Activated CD8-positive, alpha-beta memory T cell treated with anti-CD3 and anti-CD28 coated beads for 24 hours (primary cell): Measurements from ENCODE around the gene LCMT1.
"Not testable (repeated sequence)": the region's sequence is repeated elsewhere in the genome, so short reads cannot be mapped to it uniquely, and the experiment has no call there.

Source experiments
- DNase-seq: peaks from one replicate; pipeline ENCODE4 v3.0.0-alpha.2; 2020

LCMT1 gene

DNA sequence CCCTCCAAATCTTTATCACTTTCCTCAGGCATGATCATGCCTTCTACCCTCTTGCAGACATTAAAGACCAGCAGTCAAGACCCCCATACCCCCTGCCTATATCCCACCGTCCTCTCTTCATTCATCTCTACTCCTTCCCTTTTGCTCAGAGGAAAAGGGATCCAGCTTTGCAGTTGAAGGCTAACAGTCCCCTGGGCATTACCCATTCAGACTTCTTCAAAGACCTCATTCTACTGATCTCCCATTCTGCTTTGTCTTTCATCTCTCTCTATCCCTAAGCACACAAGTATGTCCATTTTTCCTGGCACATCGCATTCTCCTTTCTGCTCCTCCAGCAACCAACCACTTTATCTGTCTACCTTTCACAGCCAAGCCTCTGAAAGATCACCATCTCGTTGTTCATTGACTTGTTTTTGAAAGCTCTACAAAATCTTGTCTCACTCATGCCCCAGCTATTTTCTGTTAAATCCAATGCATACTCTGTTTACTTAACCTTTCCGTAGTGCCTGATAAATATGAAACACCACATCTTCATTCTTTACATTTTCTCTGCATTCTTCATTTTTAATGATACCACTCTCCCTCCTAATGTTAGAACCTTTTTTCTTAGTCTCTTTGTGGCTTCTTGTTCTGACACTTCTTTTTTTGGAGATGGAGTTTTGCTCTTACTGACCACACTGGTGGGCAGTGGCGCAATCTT lies 14.1 kb upstream of the LCMT1 start:
- no peak for DNase-seq

DNA sequence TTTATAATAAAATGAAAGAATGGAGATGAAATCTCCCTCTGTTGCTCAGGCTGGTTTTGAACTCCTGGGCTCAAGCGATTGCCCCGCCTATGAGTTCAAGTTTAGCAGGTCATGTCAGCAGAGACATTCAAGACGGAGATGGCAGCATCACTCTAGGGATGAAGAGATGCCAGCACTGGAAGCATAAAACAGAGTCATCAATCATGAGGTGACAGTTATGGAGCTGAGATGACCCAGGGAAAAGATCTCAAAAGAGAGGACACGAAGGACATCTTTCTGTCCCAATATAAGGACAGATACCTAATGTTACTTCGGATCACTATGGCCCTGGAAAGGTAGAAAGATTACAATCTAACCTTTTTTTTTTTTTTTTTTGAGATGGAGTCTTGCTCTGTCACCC lies 11.0 kb upstream of the LCMT1 start:
- DNase-seq, result no peak

DNA sequence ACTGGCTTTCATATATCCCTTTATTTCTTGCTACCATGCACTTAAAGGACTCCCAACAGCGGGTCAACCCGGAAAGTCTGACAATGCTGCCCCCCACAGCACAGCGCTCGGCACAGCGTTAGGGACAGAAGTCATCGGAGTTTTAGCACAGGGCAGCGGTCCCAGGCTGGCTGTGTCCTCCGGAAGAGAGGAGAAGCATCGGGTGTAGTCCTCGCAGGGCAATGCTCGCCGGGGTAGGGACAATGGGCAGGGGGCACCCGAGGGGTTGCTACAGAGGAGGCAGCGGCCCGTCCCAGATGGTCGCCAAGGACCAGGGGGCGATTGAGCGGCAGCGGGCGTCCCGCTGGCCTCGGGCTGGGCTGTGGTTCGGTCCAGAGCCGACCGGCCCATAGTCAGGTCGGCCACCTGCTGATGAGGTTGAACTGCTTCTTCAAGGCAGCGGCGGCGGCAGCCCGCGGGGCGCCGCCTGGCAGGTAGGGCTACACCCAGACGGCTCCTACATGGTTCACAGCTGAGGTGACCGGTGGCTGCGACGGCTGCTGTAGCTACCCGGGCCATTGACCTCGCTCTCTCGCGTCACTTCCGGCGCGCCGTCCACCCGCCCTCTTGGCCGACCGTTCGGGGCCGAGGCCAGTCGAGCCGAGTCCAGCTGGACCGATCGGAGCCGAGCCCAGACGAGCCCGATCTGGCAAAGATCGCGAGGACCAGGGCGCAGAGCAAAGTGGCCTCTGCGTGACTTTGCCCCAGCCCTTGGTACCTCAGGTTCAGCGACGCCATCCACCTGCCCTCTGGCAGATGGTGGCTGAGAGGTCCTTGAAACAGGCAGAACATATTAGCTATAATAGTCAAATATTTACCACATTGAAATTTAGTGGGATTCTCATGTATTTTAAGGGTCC lies 4.7 kb upstream of the LCMT1 start:
- peak; percentile 91 for DNase-seq

DNA sequence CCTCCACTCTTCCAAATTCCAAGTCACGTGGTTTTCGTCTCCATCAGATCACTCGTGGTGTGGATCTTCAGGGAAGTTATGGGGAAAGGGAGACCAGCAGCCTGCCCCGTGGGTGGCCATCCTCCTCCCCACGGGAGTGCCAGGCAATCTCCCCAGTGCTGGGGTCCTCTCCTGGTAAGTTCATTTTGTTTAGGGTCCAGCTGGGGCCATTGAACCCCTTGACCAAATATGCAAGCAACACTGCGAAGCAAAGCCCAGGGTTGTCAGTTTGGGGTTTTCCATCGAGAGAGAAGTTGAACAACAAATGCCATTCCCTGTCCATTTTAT lies 4.1 kb upstream of the LCMT1 start:
- DNase-seq, result no peak

DNA sequence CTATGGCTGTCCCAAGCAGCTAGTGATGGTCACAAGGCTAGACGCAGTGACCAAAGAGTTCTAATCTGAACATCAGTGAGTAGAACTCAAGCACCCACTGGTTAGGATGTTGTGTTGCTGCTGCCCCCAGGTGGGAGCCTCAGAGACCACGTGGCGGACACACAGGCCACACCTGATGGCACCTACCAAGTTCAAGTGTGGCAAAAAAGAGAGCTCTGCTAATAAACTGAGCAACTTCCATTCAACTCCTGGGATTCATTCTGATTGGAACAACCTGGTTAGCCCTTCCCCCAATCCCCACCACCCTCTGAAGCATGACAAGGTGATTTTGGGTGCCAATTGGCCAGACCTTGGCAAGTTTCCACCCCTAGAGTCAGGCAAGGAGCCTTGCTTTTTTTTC lies 3.5 kb upstream of the LCMT1 start:
- peak; percentile 64 for DNase-seq

DNA sequence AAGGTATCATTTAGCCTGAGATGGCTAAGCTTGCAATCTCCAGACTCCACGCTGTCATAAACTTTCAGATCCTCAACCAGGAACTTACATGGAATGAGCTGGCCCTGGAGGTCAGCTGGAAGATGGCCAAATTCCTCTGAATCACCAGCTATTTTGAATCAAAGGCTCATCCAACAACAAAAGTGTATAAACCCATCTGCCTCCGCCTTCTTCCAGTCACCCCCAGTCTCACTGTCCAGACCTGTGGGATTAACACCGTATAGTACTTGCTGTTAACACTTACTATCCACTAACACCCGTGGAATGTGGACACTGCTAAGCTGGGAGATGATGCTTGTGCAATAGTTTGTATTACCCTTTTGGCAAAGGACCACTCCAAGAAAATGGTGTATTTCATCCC lies 1.9 kb upstream of the LCMT1 start:
- no peak for DNase-seq

DNA sequence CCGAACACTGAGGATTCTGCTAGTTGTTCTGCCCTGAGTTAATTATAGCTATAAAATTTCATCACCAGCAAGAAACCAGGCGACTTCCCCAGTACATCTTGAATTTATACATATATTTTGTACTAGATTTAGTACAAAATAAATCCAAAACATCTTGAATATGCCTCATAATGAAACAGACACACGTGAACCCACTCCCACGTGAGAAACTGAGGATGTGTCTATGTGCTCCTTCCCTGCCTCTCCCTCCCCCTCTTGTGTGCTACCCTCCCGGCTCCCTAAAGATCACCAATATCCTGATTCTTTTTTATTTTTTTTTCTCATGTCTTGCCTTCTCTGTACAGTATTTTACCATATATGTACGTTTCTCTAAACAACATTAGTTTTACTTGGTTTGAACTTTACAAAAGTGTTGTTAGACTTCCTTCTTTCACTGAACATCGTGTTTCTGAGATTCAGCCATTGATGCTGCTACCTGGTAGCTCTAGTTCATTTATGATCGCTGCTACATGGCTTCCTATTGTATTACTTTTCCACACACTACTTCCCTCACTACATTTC lies 1.1 kb upstream of the LCMT1 start:
- no peak for DNase-seq

DNA sequence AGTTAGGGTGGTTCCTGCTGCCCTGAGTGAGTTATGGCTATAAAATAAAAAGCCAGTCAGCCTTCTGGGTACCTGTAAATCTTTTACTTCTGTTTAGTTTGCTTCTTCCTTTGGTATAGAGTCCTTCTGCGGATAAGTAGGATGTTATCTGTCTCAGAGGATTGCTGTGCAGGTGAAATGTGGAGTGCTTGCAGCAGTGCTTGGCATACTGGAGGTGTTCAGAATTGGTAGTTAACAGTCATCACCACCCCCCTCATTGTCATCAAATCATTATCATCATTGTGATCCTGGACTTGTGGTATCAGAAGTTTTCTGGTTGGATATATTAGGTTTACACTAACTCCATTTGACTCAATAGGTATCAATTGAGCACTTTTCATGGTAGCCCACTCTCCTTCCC lies 2.6 kb downstream of the LCMT1 start:
- no peak for DNase-seq

DNA sequence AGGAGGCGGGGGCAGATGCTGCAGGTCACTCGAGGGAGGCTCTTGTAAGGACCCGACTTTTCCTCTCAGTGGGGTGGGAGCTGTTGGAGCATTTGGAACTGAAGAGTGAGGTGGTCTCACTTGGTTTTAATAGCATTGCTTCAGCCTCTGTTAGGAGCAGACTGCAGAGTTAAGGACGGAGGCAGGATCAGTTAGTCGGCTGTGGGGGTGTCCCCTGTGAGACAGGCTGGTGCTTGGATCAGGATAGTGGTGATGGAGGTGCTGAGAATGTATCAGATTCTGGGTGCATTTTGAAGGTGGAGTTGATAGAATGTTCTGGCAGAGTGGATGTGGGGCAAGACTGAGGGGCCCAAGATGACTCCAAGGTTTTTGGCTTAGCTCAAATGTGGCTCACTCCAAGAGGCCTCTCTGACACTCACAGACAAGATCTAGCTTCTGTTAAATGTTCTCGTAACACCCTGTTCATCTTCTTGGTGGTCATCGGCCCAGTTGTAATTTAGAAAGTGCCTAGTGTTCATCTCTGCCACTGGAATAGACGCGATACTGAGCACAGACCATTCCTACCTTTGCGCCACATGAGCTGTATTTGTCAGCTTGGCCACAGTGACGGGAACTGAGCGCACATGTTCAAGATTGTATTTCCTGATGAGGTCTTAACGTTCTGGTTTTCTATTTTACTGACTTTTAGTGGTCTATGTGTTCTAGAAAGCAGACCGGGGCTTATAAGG lies 7.5 kb downstream of the LCMT1 start:
- DNase-seq, result no peak

DNA sequence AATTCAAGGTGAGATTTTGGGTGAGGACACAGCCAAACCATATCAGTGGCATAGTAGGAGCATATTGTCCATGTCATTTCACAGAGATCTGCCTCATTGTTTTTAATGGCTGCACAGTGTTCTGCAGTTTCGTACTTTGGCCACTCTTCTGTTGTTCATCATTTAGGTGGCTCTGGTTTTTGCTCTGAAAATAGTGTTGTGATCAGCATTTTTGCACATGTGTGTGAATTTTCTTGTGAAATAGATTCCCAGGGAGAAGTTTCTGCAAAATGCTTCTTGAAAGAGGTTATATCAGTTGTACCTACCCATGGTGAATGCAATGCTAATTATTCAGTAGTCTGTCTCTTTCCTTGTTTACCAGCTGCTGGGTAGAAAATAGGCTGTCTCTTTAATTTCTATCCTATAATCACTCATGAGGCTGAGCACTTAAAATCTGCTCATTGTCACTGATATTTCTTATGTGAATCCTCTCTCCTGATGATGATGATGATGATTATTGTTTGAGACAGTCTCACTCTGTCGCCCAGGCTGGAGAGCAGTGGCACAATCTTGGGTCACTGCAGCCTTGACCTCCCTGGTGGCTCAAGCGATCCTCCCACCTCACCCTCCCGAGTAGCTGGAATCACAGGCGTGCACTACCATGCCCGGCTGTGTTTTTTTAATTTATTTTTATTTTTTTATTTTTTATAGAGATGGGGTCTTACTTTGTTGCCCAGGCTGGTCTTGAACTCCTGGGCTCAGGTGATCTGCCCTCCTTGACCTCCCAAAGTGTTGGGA lies 10.5 kb downstream of the LCMT1 start:
- DNase-seq, result no peak

DNA sequence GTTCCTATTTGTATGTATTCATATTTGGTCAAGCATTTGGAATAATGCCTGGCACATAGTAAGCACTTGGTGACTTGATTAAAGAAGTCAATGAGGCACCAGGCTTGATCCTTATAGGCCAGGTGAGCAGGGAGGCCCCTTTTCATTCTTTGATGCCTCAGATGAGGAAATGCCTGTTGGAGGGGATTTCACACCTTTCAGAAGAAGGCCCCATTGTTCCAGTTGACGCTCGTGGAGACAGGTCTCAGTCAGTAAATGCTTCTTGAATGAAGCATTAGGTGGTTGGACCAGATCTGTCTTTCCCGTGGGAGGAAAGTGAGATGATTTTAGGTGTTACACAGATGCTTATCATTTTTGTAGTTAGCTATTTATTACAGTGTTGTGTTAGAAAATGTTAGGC lies 13.0 kb downstream of the LCMT1 start:
- no peak for DNase-seq

DNA sequence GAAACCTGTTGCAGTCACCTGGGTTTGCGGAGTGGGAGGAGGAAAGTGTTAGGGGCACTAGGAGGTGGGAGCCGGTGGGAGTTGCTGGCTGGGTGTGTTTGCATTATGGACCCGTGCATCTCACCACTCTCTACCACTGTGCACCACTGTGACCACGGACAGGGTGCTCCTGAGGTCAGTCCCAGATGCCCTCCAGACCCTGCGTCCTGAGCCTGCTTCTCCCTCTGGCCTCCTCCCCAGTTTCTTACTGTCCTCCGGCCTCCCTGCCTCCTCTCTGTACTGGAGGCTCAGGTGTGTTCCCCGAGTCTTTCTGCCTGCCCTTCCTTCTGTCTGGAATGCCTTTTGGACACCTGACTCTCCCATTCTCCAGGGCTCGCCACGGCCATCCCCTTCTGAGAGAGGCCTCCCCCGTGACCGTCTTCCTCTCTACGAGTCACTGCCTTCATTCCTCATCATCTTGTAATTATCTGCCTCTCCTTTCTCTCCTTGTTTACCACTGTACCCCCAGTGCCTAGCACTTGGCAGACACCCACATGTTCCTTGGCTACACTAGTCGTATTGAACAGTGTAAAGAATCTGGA lies 14.6 kb downstream of the LCMT1 start:
- DNase-seq, result not testable (repeated sequence)

DNA sequence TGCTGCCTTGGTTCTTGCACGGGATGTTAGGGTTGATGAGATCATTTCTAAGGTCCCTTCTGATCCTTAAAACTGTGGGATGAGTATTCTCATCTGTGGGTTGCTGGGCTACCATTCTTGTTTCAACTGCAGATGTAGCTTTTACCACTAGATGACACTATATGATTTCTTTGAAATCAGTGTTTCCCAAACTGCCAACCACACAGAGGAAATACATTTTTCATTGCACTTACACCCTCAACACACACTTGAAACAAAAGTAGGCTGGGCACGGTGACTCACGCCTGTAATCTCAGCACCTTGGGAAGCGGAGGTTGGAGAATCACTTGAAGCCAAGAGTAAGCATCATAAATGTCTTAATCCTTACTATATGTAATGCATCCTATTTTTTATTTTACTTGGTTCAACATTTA lies 15.3 kb downstream of the LCMT1 start:
- DNase-seq, result peak; percentile 63

DNA sequence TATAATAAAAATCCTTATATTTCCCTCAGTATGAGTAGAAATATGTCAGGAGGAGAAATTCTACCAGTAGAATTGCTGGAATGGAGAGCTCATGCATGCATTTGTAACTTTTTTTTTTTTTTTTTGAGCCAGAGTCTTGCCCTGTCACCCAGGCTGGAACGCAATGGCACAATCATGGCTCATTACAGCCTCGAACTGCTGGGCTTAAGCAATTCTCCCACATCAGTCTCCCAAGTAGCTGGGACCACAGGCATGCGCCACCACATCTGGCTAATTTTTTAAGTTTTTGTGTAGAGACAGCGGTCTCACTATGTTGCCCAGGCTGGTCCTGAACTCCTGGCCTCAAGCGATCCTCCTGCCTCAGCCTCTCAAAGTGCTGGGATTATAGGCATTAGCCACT lies 21.2 kb downstream of the LCMT1 start:
- not testable (repeated sequence) for DNase-seq

DNA sequence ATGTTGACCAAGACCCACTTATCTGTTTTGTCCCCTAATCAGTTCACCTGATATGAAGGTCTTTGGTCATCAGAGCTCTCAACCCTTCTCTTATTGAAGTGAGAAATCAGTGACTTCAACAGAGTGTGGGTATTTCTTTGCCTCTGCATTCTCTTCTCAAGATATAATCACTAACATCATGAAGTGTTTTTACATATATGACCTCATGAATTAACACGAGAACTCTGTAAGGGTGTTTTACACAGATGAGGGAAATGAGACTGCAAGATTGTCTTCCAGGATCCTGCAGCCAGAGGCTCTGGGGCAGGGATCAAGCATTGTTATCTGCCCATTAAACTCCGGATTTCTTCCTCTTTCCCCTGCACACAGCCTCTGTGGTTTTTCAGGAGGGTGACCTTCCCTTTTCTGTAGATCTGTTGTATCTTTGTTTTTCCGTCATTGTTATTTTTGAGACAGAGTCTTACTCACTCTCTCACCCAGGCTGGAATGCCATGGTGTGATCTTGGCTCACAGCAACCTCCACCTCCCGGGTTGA lies 22.7 kb downstream of the LCMT1 start:
- no peak for DNase-seq

DNA sequence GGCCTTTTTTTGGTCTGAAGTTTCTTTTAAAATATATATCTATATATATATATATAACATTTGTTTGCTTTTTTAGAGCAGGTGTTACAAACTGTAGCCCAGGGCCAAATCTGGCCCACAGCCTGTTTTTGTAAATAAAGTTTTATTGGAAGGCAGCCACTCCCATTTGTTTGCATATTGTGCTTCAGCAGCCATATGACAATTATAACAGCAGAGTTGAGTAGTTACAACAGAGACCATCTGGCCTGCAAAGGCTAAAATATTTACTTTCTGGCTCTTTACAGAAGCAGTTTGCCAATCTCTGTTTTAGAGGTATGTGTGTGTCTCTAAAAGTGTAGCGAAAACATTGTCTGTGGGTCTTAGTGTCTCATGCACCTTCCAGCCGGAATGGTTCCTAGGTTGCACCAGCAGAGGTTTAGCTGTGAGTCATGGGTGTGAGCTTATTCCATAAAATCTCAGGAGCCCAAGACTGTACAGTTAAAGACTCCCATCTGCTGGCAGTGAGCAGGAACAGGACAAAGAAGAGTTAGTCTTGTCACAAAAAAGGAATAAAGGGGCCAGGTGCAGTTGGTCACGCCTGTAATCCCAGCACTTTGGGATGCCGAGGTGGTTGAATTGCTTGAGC lies 23.8 kb downstream of the LCMT1 start:
- DNase-seq, result no peak

DNA sequence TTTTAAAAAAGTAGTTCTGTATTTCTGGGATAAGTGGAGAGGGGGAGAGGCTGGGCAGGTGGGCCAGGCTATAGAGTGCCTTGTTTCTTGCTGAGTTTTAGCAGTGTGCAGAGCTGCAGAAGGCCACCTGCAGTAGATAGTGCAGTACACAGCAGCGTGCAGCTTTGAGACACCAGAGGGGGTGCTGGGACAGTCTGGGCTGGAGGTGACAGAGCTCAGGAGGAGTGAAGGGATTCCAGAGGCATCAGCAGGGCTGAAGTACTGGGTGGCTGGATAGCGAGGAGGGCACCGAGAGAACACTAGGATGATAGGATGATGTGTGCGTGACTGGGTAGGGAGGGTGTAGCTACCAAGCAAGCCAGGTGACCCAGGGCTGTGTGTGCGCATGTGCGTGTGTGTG lies 26.6 kb downstream of the LCMT1 start:
- no peak for DNase-seq

DNA sequence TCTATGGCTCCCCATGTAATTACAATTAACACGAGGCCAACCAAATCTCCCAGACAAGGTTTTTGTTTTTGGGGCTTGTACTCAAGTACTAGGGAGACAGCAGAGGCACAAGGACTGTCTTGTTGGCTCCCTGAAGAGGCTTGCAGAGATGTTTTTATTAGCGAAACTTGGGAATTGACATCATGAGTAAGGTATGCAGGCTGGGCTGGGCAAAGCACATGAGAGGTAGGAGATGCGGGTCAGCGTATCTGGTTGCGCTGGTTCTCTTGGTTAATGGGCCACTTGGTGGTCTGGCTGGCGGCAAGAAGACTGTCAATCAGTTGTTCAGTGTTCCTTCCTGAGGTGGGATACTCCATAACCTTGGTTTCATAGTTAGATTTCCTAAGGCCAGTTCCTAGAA lies 28.9 kb downstream of the LCMT1 start:
- DNase-seq, result no peak

DNA sequence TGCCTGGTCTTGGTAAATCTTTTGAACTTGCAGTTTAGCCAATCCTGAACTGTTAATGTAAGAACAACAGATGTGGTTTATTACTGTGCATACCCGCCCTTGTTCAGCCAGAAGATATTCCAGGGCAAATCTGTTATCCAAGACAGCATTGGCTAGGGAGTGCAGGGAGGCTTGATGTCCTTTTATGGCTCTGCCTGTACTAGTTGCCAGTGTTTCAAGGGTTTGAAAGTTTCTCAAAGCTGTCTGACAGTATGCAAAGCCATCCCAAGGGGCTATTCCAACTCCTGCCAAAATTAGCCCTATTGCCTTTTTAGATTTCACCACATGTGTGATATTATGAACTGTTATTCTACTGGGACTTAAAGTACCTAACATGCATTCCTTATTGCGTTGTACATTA lies 30.1 kb downstream of the LCMT1 start:
- no peak for DNase-seq

DNA sequence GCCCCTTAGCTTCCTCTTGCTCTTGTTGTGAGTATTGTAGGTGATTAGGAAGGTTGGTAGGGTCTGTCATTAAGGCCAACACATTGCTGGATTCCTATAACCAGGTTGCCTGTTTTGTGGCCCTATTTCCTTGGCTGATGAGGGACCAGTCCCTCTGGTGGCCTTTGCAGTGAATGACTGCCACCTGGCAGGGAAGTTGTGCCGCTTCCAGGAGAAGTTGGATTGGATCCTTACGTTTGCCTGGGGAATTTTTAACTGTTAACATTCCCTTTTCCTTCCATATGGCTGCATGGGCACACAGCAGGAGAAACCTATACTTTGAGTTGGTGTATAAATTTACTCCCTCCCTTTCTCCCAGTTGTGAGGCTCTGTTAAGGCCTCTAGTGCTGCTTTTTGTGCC lies 32.4 kb downstream of the LCMT1 start:
- no peak for DNase-seq

DNA sequence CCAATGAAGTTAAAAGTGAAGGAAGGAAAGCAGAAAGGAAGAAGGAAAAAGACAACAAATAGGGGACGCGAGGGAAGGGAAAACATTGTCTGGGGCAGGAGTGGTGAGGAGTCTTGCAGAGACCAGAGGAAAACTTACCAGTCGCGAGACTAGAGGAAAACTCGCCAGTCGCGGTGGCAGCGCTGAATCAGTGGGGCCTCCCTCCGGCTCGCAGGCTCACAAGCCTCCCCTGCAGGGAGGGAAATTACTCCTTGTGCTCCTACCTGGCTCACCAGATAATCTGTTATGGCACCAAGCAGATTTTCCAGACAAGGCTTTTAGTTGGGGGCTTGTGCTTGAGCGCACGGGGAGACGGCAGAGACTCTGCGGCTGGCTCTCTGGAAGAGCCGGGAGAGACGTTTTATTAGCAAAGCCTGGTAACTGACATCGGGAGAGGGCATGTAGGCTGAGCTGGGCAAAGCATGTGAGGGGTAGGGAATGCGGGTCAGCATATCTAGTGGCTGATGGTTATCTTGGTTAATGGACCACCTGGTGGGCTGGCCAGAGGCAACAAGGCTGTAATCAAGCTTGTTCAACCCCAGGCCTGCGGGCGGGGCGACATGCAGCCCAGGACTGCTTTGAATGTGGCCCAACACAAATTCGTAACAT lies 37.1 kb downstream of the LCMT1 start:
- DNase-seq, result no peak
